ENCODE results near the gene MAP2K6. TPM values are rescaled to one million over a fixed set of nuclear protein-coding genes. Genes with fewer than 3 reads are reported as not detected.
A peak's percentile ranks its signal among the peaks of the same experiment; 100 is the strongest.

The MAP2K6 gene
- total and polyA plus RNA-seq, 4 donors, result 2.2 to 14.4 (median 7.6) TPM

GRCh38 chr17:69412251-69412671 is 2.2 kb upstream of the MAP2K6 start:
- TF ChIP-seq CTCF (IDR thresholded peaks at IDR 0.05; ENCODE audit: control extremely low read depth, extremely low read depth), result no peak
- no peak for ATAC-seq (ENCODE audit: insufficient read depth, low FRiP score)

GRCh38 chr17:69415431-69415830 is 934 bp downstream of the MAP2K6 start:
- no peak for TF ChIP-seq CTCF (IDR thresholded peaks at IDR 0.05; ENCODE audit: control extremely low read depth, extremely low read depth)
- Histone ChIP-seq H3K27me3 (ENCODE audit: control insufficient read depth in 3 of 3, insufficient read depth in 3 of 3, low read length in 2 of 3) (no peaks in the 10 kb centered on the region), H3K9me3 (ENCODE audit: control insufficient read depth in 4 of 4, insufficient read depth in 3 of 4, low read length in 3 of 4) (no peaks in the 10 kb centered on the region), H3K4me3 (no peak overlapping the region), H3K4me1 (ENCODE audit: control insufficient read depth in 5 of 5, insufficient read depth in 5 of 5, low read length in 5 of 5) (peaks cover 0 to 27% (median 8%) of the 10 kb centered on the region in 5 donors), H3K36me3 (ENCODE audit: control insufficient read depth in 4 of 4, insufficient read depth in 4 of 4, low read length in 4 of 4) (no peaks in the 10 kb centered on the region), H3K9ac (ENCODE audit: insufficient read depth in 1 of 2, low read length in 2 of 2) (peak overlapping the region in 1 of 2 donors; percentile 80), H3K27ac (ENCODE audit: low read depth in 1 of 2, low read length in 1 of 2) (peak overlapping the region in 1 of 2 donors; percentile 6)
- 6 to 10% methylated on average over 6 of the region's 6 CpGs for whole genome bisulfite sequencing, 2 donors
- ATAC-seq (ENCODE audit: insufficient read depth, low FRiP score), result no peak
- no peak for DNase-seq

More at GRCh38 chr17:69412251-69412671, 2.2 kb upstream of the MAP2K6 start:
- H3K9ac ChIP-seq (ENCODE audit: insufficient read depth in 1 of 2, low read length in 2 of 2), result no peak overlapping the region
- H3K9me3 ChIP-seq (ENCODE audit: control insufficient read depth in 4 of 4, insufficient read depth in 3 of 4, low read length in 3 of 4), result no peaks in the 10 kb centered on the region
- no peak overlapping the region for H3K4me3 ChIP-seq
- peaks cover 0 to 20% (median 8%) of the 10 kb centered on the region in 5 donors for H3K4me1 ChIP-seq (ENCODE audit: control insufficient read depth in 5 of 5, insufficient read depth in 5 of 5, low read length in 5 of 5)
- H3K27me3 ChIP-seq (ENCODE audit: control insufficient read depth in 3 of 3, insufficient read depth in 3 of 3, low read length in 2 of 3), result no peaks in the 10 kb centered on the region
- 87 to 91% methylated on average over 4 of the region's 4 CpGs for WGBS, 2 donors
- no peaks in the 10 kb centered on the region for H3K36me3 ChIP-seq (ENCODE audit: control insufficient read depth in 4 of 4, insufficient read depth in 4 of 4, low read length in 4 of 4)
- no peak overlapping the region for H3K27ac ChIP-seq (ENCODE audit: low read depth in 1 of 2, low read length in 1 of 2)
- DNase-seq, result no peak

DNA sequence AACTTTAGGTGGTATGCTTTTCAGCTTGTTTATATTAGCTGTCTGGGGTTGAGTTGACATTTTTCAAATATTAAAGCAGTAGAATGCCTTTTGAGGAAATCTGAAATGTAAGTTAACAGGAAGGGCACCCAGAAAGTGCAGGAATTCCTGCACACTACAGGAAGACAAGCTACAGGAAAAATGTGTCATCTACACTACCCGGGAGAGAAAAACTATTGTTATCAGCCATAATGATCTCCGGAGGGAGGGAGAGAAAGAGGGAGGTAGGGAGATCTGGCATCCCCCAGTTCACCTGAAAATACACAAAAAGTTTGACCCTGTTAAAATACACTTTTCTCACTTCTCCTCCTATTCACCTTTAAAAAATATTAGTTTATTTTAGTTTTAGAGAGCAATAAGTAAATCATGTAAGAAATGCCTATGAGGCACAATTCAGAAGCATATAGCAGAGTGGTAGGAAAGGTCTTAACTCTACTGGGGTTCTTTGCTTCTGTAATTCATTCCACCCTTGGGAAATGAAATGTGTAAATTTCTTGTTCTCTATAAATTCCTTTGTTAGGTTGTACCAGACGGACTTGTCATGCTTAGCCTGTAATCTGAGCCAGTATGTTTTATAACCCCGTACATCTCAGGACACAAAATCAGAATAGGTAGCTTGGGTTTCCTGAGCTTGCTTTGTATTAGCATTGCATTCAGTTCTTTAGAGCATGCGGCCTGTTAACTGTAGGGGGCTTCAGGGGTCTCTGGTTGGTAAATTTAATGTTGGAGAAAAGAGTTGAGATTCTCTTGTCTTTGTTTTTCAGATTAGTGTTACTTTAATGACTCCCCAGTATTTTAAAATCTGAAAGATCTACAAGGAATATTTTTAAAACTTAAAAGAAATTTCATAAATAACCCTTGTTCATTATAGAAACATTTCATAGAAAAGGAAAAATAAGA is 3.3 kb downstream of the MAP2K6 start:
- Histone ChIP-seq H3K36me3 (ENCODE audit: control insufficient read depth in 4 of 4, insufficient read depth in 4 of 4, low read length in 4 of 4) (no peaks in the 10 kb centered on the region), H3K4me1 (ENCODE audit: control insufficient read depth in 5 of 5, insufficient read depth in 5 of 5, low read length in 5 of 5) (peaks cover 0 to 27% (median 8%) of the 10 kb centered on the region in 5 donors), H3K9ac (ENCODE audit: insufficient read depth in 1 of 2, low read length in 2 of 2) (no peak overlapping the region), H3K27ac (ENCODE audit: low read depth in 1 of 2, low read length in 1 of 2) (no peak overlapping the region), H3K27me3 (ENCODE audit: control insufficient read depth in 3 of 3, insufficient read depth in 3 of 3, low read length in 2 of 3) (no peaks in the 10 kb centered on the region), H3K4me3 (no peak overlapping the region), H3K9me3 (ENCODE audit: control insufficient read depth in 4 of 4, insufficient read depth in 3 of 4, low read length in 3 of 4) (no peaks in the 10 kb centered on the region)
- DNase-seq, result peak in 2 of 3 donors; percentile 20 to 33
- TF ChIP-seq CTCF (IDR thresholded peaks at IDR 0.05; ENCODE audit: control extremely low read depth, extremely low read depth), result no peak
- 49 to 53% methylated on average over 5 of the region's 5 CpGs for WGBS, 2 donors
- ATAC-seq (ENCODE audit: insufficient read depth, low FRiP score), result no peak

Data from lung (tissue), 12 donors.